ENCODE data around the gene SAC3D1. TPM values are rescaled to one million over a fixed set of nuclear protein-coding genes. Genes with fewer than 3 reads are reported as not detected.

SAC3D1 gene
- total and polyA plus RNA-seq, 12 donors: 4.4 to 23.6 (median 10.5) TPM

DNA sequence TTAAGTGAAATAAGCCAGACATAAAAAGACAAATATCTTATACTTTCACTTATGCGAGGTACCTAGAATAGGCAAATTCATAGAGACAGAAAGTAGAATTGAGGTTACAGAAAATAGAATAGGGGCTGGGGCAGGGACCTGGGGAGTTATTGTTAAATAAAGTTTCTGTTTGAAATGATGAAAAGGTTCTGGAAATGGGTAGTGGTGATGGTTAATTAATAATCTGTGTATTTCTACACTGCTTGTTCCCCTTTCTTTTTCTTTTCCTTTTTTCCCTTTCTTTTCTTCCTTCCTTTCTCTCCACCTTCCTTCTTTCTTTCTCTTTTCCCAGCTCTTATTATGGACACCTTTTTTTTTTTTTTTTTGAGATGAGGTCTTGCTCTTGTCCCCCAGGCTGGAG is 14.5 kb downstream of the SAC3D1 start:
- Histone ChIP-seq H3K27me3 (no peaks in the 10 kb centered on the region), H3K4me3 (no peak overlapping the region), H3K36me3 (replicated peaks in 1 of 2) (no peaks in the 10 kb centered on the region), H3K4me1 (replicated peaks in 1 of 2) (no peaks in the 10 kb centered on the region), H3K9me3 (replicated peaks in 1 of 3) (no peaks in the 10 kb centered on the region), H3K27ac (no peak overlapping the region)
- TF ChIP-seq, protein P1, sequence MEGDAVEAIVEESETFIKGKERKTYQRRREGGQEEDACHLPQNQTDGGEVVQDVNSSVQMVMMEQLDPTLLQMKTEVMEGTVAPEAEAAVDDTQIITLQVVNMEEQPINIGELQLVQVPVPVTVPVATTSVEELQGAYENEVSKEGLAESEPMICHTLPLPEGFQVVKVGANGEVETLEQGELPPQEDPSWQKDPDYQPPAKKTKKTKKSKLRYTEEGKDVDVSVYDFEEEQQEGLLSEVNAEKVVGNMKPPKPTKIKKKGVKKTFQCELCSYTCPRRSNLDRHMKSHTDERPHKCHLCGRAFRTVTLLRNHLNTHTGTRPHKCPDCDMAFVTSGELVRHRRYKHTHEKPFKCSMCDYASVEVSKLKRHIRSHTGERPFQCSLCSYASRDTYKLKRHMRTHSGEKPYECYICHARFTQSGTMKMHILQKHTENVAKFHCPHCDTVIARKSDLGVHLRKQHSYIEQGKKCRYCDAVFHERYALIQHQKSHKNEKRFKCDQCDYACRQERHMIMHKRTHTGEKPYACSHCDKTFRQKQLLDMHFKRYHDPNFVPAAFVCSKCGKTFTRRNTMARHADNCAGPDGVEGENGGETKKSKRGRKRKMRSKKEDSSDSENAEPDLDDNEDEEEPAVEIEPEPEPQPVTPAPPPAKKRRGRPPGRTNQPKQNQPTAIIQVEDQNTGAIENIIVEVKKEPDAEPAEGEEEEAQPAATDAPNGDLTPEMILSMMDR (IDR thresholded peaks at IDR 0.05): no peak
- no peak for TF ChIP-seq POLR2A (IDR thresholded peaks at IDR 0.05)
- intact Hi-C loops (cut with DNase I): no loop called here
- DNase-seq: no peak
- WGBS, 4 donors: 86 to 95% (median 89%) methylated on average over 1 of the region's 1 CpG

- Histone ChIP-seq H3K36me3 (replicated peaks in 1 of 2) (no peaks in the 10 kb centered on the region), H3K4me1 (replicated peaks in 1 of 2) (no peaks in the 10 kb centered on the region), H3K4me3 (no peak overlapping the region), H3K27ac (no peak overlapping the region), H3K27me3 (no peaks in the 10 kb centered on the region), H3K9me3 (replicated peaks in 1 of 3) (no peaks in the 10 kb centered on the region)
- no peak for TF ChIP-seq POLR2A (IDR thresholded peaks at IDR 0.05)
- TF ChIP-seq, protein P1 (IDR thresholded peaks at IDR 0.05): no peak
- intact Hi-C loops (cut with DNase I): no loop called here
- DNase-seq: no peak
- WGBS, 4 donors: 86 to 91% (median 89%) methylated on average over 6 of the region's 6 CpGs
Measured at GRCh38 chr11:65056999-65057398, 16.0 kb downstream of the SAC3D1 start.

GRCh38 chr11:65057526-65057925 is 16.5 kb downstream of the SAC3D1 start:
- DNase-seq: no peak
- no peak for TF ChIP-seq POLR2A (IDR thresholded peaks at IDR 0.05)
- whole genome bisulfite sequencing, 4 donors: 83 to 94% (median 91%) methylated on average over 6 to 7 of the region's 7 CpGs
- no peaks in the 10 kb centered on the region for H3K36me3 ChIP-seq (replicated peaks in 1 of 2)
- no peak overlapping the region for H3K27ac ChIP-seq
- H3K4me1 ChIP-seq (replicated peaks in 1 of 2): no peaks in the 10 kb centered on the region
- H3K9me3 ChIP-seq (replicated peaks in 1 of 3): no peaks in the 10 kb centered on the region
- intact Hi-C loops (cut with DNase I): no loop called here
- H3K27me3 ChIP-seq: no peaks in the 10 kb centered on the region
- no peak overlapping the region for H3K4me3 ChIP-seq

- WGBS, 4 donors: 74 to 79% (median 78%) methylated on average over 11 to 13 of the region's 13 CpGs; no CpG with 5 or more reads in 1 of the 4 donors
- no peak for TF ChIP-seq POLR2A (IDR thresholded peaks at IDR 0.05)
- TF ChIP-seq, protein P1 (IDR thresholded peaks at IDR 0.05): no peak
- intact Hi-C loops (cut with DNase I): no loop called here
- no peak overlapping the region for H3K27ac ChIP-seq
- no peak overlapping the region for H3K4me3 ChIP-seq
- no peaks in the 10 kb centered on the region for H3K27me3 ChIP-seq
- DNase-seq: no peak
- no peaks in the 10 kb centered on the region for H3K9me3 ChIP-seq (replicated peaks in 1 of 3)
- H3K36me3 ChIP-seq (replicated peaks in 1 of 2): no peaks in the 10 kb centered on the region
- H3K4me1 ChIP-seq (replicated peaks in 1 of 2): no peaks in the 10 kb centered on the region
Measured at GRCh38 chr11:65058012-65058411, 17.0 kb downstream of the SAC3D1 start.

DNA sequence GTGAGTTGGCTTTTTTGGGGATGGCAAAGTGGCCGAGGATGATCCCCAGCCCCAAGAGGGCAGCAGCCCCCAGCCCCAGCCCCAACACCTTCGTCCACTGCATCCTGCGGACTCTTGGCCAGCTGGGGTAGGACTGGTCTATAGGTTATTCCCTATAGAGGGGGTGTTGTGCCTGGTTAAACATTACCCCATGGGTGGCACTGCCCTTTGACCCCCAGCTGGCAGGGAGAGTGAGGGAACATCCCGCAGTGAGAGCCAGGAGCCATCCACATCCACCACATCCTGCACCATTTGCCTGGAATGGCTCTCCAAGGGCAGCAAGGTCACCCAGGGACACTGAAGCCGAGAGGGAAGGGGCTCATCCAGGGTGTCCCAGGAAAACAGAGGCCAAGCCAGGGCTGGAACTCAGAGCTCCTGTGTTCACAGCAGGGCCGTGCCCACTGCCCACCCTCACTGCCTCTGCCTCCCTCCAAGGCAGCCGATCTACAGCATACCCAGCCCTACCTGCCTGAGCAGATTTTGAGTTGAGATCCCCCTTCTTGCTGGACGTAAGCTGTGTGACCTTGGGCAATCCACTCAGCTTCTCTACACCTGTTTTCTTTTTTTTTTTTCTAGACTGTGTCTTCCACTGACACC is 17.5 kb downstream of the SAC3D1 start, which contains the start of gene NAALADL1:
Gene NAALADL1 (minus strand): TSS at position 135 of the 636 bp plus-strand sequence. CDS start 32 bp downstream, at position 103.
- H3K27ac ChIP-seq: no peak within 1 kb of the TSS
- H3K9me3 ChIP-seq (replicated peaks in 1 of 3): no peaks in the 10 kb centered on the region
- TF ChIP-seq, protein P1 (IDR thresholded peaks at IDR 0.05): no peak
- TF ChIP-seq POLR2A (IDR thresholded peaks at IDR 0.05): no peak
- no peak for DNase-seq
- H3K4me1 ChIP-seq (replicated peaks in 1 of 2): no peaks in the 10 kb centered on the region
- H3K36me3 ChIP-seq (replicated peaks in 1 of 2): no peaks in the 10 kb centered on the region
- intact Hi-C loops (cut with DNase I): no loop called here
- WGBS, 4 donors: 57 to 81% (median 79%) methylated on average over 1 to 8 of the region's 8 CpGs
- no peak within 1 kb of the TSS for H3K4me3 ChIP-seq
- H3K27me3 ChIP-seq: no peaks in the 10 kb centered on the region

Measured in adrenal gland (tissue), 12 donors.